Epidermal melanocyte (primary cell): Measurements from ENCODE around the gene PGF.

Source experiments
- DNase-seq: peaks from one replicate; pipeline ENCODE4 v3.0.0; 2011; ENCODE audit warnings: low spot score; ENCODE audit not compliant: insufficient read length

PGF gene

DNA sequence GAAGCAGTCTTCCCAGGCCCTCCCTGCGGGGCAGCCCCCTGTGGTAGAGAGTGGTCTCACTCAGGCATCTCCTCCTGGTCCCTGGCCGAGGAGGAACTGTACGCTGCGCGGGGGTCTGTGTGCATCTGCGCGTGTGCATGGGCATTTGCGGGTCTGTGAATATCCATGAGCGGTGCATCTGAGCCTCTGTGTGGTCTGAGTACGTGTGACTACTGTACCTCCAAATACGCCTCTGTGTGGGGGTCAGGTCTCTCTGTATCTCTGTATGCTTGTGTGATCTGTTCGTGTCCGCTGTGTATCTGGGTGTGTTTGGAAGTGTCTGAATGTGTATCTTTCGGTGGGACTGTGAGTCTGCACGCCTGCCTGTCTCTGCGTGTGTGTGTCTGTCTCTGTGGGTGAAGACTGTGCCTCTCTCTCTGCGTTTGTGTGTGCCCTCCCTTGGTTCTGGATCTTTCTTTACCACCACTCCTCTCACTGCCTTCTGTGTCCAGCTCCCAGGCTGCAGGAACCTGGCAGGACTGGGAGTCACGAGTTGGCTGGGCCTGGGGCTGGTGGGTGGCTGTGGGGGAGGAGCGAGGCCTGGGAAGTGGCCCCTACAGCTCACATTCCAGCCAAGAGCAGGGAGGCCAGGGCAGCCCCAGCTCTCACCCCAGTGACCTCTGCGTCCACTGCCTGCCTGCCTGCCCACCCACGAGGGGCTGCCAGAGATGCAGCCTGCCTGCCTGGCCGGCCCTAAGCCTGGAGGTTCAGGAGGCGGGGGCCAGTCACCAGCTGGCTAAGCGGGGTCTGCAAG, 1.1 kb upstream of the PGF start:
- DNase-seq = no peak

DNA sequence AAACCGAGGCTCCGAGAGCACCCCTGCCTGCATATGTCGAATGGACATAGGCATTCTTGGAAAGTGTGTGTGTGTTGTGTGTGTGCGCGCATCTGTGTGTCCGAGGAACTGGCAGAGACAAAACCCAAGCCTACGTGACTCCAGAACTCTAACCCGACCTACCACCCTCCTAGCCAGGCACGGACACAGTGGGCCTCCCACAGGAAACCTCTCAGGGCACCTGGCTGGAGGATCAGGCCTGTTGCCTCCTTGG, 556 bp upstream of the PGF start:
- no peak for DNase-seq

DNA sequence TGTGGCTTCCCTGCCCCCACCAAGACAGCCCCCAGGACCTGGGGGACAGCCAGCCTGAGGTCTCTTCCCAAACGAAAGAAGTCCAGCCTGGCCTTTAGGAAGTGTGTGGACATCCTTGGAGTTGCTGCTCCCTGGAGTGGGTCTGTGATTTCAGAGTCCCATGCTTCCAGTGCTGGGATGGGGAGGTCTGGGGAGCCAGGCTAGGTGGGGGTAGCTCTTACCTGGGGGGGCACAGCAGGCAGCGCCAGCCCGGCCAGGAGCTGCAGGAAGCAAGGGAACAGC, 509 bp downstream of the PGF start:
- DNase-seq = no peak

DNA sequence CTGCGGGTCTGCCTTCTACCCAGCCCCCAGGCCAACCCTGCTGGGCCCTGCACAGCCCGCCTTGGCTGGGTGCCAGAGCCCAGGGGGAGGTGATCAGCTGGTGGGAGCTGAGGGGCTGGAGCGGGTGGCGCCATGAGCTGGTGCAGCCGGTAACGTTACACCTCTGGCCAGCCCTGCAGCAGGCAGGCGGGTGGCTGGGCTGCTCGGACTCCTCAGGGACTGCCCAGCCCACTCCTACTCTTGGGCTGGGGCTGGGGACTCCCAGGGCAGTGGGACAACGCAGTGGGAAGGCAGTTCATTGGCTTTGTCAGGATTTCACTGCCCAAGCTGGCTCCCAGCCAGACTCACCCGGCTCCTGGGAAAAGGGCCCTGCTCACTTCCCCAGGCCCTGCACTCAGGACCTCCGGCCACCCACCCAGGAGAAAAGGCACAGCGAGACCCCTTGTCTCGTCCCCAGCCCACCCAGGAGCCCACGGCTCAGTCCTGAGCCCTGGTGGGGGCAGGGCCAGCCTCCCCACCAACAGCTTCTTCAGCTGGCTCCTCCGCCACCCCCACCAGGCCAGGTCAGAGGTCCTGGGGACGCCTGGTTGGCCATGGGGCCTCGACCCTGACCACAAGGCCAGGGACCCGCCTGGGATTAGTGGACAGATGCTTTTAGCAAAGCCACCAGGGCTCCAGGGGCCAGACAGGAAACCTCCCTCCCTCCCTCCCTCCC, 1.0 kb downstream of the PGF start:
- no peak for DNase-seq

DNA sequence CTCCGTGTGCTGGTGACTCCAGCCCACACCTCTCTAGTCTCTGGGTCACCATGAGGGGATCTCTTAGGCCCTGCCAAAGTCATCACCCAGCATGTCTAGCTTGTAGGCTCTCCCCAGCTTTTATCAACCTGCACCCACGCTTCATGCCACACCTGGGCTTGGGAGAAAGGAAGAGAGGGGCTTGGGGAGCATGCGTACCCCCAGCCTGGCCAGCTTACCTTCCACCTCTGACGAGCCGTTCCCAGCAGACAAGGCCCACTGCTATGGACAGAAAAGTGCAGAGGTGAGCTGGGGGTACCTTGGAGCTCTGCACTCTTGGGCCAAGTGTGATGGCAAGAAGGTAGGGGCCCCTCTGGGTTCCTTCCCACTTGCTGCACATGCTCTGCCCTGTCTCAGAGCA, 1.7 kb downstream of the PGF start:
- DNase-seq = no peak

DNA sequence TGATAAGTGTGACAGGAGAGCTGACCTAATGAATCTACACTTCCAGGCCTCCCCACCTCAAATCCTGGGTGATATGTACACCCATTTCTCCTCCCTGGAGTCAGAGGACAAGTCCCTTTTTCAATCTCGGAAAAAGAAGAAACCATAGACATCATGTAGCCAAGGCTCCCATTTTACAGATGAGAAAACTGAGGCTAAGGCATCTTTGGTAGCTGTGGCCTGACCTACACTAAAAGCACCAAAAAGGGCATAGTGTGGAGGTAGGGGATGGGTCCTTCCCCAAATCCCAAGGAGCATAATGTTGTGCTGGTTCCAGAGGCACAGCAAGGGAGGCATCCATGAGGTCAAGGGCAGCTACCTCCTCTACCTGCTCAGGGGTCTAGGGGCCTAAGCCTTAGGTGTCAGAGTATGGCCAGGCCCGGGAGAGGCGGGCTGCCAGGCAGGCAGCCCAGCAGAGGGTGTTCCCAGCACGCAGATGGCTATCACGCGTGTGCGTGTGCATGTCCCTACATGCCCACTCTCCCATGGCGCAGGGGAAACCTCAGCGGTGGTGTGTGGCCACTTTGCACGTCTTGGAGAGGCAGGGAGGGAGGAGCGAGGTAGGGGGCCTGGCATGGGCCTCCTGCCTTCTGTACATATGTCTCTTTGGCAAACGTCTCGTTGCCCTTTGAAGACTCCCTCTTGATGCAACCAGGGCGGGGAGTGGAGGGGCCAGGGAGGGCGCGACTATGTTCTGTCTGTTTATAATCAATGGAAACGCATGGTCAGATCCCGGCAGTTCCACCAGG, 2.5 kb downstream of the PGF start:
- no peak for DNase-seq

DNA sequence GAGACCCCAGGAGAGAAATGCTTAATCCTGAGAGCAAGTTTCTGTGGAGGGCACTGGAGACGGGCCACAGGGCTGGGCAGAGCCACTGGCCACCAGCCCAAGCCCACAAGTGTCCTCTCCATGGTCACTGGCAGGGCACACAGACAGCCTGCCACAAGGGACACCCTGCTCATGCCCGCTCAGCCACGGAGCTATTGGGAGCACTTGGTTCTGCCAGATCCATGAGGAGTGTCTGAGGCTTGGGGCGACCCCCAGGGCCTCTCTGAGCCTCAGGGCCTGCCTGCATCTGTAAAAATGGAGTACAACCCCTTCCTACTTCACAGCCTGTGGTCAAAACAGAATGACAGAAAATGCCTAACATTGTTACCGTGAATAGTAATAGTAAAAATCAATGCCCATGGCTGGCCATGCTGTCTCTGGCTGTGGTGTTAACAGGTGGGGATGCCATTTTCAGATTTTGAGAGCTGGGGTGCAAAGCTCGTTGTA, 3.2 kb downstream of the PGF start:
- DNase-seq = no peak

DNA sequence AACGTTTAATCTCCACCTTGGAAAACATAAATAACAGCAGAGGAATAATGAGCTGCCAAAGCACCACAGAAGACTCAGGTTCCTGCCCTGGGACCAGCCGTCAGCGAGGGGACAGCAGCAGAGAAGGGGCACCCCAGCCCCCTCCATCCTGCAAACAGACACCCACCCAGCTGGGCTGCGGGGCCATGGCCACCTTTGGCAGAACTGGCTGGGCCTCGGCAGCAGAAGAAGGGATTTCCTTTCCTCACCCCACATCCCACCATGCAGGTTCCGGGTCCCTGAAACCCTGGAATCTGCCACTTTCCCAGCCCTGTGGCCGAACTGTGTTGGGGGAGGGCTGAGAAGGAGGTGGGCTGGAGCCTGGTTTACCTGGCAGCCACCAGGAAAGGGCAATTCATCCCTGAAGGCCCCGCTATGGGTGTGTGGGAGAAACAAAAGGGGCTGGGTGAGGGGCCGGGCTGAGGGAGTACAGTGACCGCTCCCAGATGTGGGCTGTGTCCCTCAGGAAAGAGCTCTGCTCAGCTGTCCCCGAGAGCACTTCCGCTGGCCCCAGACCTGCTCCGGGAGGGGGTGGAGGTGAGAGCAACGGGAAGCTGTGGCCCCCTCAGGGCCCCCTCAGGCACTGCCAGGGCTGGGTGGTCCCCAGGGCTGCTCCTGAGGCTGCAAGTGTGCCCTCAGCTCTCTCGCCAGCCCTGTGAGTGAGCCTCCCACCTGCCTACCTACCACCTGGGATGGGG, 3.8 kb downstream of the PGF start:
- no peak for DNase-seq

DNA sequence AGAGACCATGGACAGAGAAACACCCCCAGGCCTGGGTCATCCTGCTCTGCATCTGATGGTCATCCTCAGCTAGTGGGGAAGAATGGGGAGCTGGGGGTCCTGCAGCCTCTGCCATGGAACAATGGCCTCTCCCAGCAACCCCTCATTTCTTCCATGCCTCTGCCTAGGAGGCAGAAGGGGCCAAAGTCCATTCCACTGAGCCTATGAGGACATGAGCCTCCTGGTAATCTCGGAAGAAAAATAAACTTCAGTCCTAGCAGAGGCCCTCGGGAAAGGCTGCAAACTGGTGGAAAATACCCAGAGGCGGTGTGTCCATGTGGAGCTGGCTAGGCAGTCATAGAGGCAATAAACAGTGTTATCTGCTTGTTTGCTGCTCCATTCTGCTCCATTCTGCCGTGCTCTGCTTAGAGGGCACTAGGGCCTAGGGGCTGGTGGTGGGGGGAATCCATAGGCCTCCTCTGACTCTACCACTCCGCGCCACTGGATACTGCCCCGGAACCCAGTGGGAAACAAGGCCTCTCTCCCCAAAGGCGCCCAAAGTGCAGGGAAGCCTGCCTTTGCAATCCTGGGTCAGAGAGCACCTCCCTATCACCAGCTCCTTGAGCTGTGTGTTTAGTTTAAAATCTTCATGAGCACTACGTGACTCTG, 4.5 kb downstream of the PGF start:
- no peak for DNase-seq

DNA sequence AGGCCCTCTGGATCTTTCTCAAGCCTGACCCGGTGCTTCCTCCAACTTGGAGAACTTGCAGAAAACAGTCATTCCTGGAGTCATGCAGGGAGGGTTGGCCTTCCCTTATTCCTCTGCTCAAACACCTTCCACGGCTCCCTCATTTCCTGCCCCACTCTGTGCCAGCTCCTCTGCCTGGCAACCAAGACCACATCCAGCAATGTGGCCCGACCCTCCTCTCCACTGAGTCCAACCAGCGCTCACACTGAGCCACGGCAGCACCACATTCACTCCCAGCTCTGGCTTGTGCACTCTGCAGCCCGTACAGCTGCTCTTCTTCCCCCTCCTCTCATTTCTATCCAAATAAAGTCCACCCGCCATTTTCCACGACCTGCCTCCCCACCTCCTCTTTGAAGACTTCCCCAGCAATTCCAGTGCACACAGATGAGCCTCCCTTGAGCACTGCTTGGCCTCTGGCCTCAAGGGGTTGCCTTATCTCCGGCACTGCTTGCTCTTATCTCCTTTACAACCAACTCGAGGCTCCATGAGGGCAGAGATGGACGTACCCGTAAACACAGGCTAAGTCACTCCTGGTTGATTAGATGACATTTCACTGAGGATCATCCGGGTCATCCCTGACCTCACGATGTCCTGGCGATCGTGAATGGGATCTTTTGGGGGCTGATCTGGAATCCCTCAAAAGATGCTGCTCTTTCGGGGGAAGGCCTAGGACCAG, 5.4 kb downstream of the PGF start:
- no peak for DNase-seq

DNA sequence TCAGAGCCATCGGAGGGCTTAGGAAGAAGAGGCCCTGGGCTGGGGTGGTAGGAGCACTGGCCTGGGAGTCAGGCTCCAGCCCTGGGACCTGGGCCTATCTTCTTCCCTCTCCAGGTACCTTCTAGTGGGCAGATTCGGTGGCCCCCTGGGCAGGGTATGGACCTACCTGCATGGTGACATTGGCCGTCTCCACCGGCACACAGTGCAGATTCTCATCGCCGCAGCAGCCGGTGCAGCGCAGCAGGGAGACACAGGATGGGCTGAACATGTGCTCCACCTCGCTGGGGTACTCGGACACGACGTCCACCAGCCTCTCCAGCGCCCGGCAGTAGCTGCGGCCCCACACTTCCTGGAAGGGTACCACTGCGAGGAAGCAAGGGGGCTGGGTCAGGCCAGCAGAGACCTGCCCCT, 6.2 kb downstream of the PGF start:
- DNase-seq = no peak

DNA sequence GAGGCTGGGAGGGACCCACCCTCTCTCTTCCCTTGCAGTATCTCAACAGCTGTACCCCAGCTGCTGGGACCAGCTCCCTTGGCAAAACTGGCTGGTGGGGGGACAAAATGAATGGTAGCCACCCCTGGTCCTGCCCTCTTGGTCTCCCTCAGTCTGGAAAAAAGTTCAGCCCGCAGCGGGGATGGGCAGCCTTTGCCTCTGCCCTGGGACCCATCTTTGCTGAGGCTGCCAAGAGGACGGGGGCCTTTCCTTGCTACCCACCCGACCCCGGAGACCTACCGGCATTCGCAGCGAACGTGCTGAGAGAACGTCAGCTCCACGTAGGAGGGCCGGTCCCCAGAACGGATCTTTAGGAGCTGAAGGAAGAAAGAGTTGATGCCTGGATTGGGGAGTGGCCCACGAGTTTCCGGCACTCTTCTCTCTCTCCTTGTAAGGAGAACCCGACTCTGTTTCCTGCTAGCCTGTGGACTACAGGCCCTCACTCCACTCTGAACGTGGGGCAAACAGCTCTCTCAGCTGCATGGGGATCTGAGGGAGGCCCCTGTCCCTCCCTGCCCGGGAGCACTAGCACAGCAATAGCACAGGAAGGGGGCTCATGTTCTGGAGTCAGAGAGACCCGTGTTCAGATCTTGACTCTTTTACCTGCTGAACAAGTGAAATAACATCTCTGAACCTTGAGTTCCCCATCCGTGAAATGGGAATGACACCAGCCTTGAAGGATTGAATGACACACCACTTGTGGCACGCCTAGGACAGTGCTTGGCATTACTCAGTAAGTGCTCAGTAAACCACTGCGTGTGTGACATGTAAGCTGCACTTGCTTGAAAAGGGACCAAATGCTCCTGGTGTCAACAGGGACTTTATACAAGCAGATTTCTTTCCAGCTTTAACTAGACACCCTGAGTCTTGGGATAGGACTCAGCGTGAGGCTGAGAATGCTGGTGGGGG, 6.9 kb downstream of the PGF start:
- DNase-seq = no peak

DNA sequence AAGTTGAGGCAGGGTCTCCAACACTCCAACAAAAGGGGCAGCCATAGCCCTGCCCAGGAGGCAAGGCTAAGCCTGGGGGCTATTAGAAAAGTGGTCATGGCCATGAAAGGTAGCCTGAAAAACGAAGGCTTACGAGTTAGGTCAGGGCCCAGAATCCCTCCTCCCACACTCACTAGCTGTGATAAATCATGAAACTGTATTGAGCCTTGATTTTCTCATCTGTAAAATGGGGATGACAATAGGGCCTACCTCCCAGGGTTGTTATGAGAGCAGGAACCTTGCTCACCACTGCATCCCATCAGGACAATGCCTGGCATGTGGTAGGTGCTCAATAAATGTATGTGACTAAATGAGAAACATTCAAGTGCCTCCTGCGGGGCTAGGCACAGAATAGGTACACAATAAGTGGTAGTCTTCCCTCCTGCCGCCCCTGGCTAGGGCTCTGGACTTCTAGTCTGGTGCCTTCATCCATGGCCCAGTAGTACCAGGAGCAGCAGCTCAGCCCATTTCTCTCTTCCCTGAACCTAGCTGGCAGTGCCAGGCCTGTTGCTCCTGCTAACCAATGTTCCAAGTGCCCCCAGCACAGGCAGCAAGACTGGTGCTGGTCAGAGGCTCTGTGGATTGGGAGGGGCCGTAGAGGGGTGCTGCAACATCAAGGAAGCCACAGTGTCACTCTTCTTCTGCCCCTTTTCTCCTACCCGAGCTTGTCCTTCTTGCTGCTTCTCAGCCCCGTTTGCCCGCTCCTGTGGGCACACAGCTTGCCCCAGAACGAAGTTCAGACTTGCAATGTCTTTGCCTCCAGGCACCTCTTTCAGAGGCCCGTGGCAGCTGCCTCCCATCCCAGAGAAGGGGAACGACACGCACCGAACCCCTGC, 7.8 kb downstream of the PGF start:
- DNase-seq = no peak

DNA sequence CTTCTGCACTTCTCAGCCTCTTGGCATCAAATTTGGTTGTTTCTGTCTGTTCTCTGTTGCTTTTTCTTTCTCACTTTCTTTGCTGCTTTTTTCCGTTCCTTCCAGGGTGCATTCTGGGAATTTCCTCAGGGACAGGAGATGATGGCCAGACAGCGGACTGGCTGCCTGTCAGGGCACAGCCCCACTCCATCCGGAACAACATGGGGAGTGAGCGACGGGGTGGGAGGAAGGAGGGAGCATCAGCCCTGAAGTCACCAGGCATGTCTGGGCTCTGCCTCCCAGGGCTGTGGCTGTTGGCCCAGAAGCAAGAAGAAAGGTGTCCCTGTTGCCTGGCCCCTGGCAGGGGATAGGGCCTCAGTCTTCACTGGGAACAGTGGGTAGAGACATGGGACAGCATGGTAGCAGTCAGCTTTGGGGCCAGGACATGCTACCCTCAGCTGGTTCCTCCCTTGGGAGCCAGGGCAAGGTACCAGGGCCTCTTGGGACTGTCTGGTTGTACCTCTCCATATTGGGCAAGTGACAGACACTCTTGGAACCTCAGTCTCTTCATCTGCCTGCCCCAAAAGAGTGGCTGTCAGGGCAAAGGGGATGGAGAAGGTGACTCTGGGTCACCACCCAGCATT, 8.6 kb downstream of the PGF start:
- DNase-seq = no peak

DNA sequence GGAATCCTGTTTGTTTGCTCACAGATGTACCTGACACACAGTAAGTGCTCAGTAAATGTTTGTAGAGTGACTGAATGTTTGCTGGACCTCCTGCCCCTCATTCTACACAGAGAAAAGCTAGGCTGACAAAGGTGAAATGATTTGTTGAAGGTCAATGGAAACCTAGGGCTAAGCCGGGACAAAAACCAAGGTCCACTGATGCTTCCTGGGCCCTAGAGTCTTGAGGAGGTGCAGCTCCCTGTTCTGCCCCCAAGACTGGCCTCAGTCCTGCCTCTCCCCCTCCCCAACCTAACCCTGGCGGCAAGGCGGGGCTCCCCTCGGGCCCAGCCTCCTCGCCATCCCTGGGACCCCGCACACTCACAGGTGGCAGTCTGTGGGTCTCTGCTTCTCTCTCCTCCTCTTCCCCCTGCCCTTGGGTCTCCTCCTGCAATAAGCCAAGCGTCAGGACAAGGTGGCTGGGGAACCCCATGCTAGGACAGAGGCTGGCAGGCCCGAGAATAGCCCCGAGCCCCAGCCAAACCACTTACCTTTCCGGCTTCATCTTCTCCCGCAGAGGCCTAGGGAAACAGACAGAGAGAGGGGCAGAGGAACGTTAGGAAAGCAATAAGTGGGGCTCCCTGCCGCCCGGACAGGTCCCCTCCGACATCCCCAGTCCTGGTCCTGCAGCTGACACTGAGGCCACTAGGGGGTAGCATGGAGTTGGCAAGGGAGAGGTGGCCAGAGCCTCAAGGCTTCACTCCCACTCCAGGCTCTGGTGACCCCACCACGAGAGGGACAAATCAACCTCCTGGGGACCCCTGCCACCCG, 9.3 kb downstream of the PGF start:
- DNase-seq = peak; percentile 88

DNA sequence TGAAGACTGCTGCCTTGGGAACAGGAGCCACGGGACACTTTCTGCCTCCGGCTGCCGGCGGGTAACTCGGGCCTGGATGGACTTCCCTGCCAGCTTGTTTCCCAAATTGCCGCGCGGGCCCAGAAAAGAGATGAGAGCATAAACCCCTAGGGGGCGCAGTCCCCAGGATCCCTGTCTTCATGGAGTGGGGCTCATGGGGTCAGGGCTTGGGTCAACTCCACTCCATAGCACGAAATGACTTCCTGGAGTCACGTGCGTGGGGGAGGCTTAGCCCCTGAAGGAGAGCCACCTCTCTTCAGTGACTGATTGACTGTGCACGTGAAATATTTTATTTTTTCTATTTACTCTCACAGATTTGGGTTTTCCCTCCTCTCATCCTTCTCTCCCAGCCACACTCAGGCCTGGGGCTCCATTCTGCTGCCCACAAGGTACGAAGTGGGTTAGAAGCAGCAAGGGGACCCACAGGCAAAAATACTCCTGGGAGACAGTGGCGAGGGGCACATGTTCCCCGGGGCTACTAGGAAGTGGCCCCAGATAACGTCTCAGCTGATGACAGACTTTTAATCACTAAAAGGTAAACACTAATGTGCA, 10.0 kb downstream of the PGF start:
- DNase-seq = no peak

DNA sequence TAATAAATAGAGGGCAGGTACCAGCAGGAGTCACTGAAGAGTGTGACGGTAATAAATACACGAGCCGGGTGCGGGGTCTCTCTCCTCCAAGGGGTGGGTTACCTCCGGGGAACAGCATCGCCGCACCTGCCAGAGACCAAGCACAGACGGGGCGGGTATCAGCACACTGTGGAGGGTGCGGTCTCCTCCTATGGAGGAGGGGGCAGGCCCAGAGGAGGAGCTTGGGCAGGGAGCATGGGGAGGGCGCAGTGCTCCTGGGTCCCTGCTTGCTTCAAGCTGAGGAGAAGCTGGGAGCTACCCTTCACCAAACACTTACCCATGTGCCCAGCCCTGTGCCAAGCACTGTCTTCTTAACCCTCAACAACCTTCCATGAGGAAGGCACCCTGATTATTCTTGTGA, 12.8 kb downstream of the PGF start:
- no peak for DNase-seq
